SU-DHL-6 (cell line): ENCODE data around the gene USP47.

Experiments used
- EZH2phosphoT487 ChIP-seq: fragments of 200-600 bp; sonication (generic), shearing (Covaris generic); conservative IDR thresholded peaks from 2 replicates; pipeline ENCODE4 v1.6.1; 2018; ENCODE audit warnings: mild to moderate bottlenecking, antibody characterized with exemption, low read length, moderate library complexity, mixed read lengths
- TF ChIP-seq, protein P1 (sequence below): fragments of 200-600 bp; sonication (generic); IDR thresholded peaks from one replicate; pipeline ENCODE4 v1.5.1; 2017; ENCODE audit warnings: antibody characterized with exemption, mild to moderate bottlenecking, low read length, moderate library complexity; ENCODE audit not compliant: insufficient read depth, poor library complexity, severe bottlenecking

DNA sequence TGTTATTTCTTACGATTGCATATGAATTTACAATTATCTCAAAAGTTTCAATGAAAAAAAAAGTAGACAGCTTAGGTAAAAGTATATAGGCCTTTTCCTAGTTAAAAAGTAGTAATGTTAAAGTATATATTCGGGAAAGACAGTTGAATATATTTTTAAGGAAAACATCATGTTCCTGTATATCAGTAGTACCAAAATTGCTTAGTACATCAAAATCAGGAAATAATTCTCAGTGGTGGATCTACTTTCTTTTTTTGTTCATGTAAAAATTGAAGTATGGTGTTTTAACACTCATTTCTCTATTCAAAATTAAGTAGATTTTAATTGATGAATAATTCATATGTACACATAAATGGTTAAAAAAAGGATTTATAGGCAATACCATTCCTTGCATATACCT lies 73.9 kb downstream of the USP47 start:
- TF ChIP-seq, protein P1, sequence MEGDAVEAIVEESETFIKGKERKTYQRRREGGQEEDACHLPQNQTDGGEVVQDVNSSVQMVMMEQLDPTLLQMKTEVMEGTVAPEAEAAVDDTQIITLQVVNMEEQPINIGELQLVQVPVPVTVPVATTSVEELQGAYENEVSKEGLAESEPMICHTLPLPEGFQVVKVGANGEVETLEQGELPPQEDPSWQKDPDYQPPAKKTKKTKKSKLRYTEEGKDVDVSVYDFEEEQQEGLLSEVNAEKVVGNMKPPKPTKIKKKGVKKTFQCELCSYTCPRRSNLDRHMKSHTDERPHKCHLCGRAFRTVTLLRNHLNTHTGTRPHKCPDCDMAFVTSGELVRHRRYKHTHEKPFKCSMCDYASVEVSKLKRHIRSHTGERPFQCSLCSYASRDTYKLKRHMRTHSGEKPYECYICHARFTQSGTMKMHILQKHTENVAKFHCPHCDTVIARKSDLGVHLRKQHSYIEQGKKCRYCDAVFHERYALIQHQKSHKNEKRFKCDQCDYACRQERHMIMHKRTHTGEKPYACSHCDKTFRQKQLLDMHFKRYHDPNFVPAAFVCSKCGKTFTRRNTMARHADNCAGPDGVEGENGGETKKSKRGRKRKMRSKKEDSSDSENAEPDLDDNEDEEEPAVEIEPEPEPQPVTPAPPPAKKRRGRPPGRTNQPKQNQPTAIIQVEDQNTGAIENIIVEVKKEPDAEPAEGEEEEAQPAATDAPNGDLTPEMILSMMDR = no peak
- TF ChIP-seq EZH2phosphoT487 = no peak
